CD4-positive, alpha-beta T cell (primary cell): ENCODE measurements around the gene RRAS2. TPM values are rescaled to one million over a fixed set of nuclear protein-coding genes. Genes with fewer than 3 reads are reported as not detected.

Source experiments
- ATAC-seq: fragments of 200-7000 bp; cut with Tn5 transposase; one replicate; pipeline ENCODE4 v1.10.0; 2022; ENCODE audit warnings: mild to moderate bottlenecking; ENCODE audit not compliant: poor library complexity
- CTCF ChIA-PET: fragments of 350-600 bp; sonication (Branson Sonifier 250); formaldehyde crosslinking; loops from one replicate; lab custom pipeline; 2021; ENCODE audit warnings: antibody characterized with exemption, inconsistent platforms; lab: Charles Lee
- POLR2A ChIA-PET: fragments of 350-600 bp; sonication (Branson Sonifier 250); formaldehyde crosslinking; loops from one replicate; lab custom pipeline; 2021; ENCODE audit warnings: antibody characterized with exemption, inconsistent platforms; lab: Charles Lee
- DNase-seq, 14 experiments: peaks; one replicate each; pipeline ENCODE4 v3.0.0-alpha.2; 2013 to 2020; ENCODE audit warnings: mixed read lengths in 2 of 14
- H3K27ac ChIP-seq, 2 donors: one replicate each; pipeline versions ENCODE4 v1.5.1 to v1.7.0; 2013; ENCODE audit warnings: low read length in 2 of 2, low read depth in 1 of 2, mild to moderate bottlenecking in 1 of 2
- H3K27me3 ChIP-seq, 2 experiments: 1 replicate in 1 of 2; 2 replicates in 1 of 2; pipeline versions ENCODE4 v1.6.1 to v1.7.0; 2013; ENCODE audit warnings: low read length in 2 of 2, control low read depth in 1 of 2, mild to moderate bottlenecking in 1 of 2, moderate library complexity in 1 of 2; ENCODE audit not compliant: insufficient read depth in 2 of 2, control insufficient read depth in 1 of 2
- H3K36me3 ChIP-seq: one replicate; pipeline ENCODE4 v1.6.1; 2013; ENCODE audit warnings: low read length, control low read depth; ENCODE audit not compliant: insufficient read depth
- H3K4me1 ChIP-seq: one replicate; pipeline ENCODE4 v1.6.1; 2013; ENCODE audit warnings: low read length, control low read depth; ENCODE audit not compliant: insufficient read depth
- H3K4me3 ChIP-seq: one replicate; pipeline ENCODE4 v1.5.1; 2013; ENCODE audit warnings: mild to moderate bottlenecking, low read length, moderate library complexity
- H3K9me3 ChIP-seq, 2 experiments: 1 replicate in 1 of 2; 2 replicates in 1 of 2; pipeline versions ENCODE4 v1.6.1 to v1.7.0; 2013; ENCODE audit warnings: low read length in 2 of 2, mild to moderate bottlenecking in 2 of 2, control low read depth in 1 of 2, moderate library complexity in 1 of 2; ENCODE audit not compliant: control insufficient read depth in 1 of 2, insufficient read depth in 1 of 2
- H3K27ac Mint-ChIP-seq: one replicate; pipeline ENCODE4 v1.8.0; 2020; ENCODE audit warnings: mixed read lengths
- H3K27me3 Mint-ChIP-seq: one replicate; pipeline ENCODE4 v1.8.0; 2021; ENCODE audit warnings: mixed read lengths
- H3K36me3 Mint-ChIP-seq: one replicate; pipeline ENCODE4 v1.8.0; 2021; ENCODE audit warnings: low read depth, mixed read lengths
- H3K4me1 Mint-ChIP-seq: one replicate; pipeline ENCODE4 v1.8.0; 2021; ENCODE audit warnings: low read depth, mixed read lengths
- H3K4me3 Mint-ChIP-seq: one replicate; pipeline ENCODE4 v1.8.0; 2020; ENCODE audit warnings: mild to moderate bottlenecking, mixed read lengths
- H3K9me3 Mint-ChIP-seq: one replicate; pipeline ENCODE4 v1.8.0; 2020; ENCODE audit warnings: mixed read lengths
- intact Hi-C, 2 experiments: fragments of 100-400 bp; cut with DNase I in 1 of 2; cut with micrococcal nuclease in 1 of 2; formaldehyde crosslinking; loops; one replicate each; pipeline versions ENCODE4 v1.15.1 to v1.9.0; 2023 to 2025; cut with DNase I, micrococcal nuclease
- total RNA-seq, 174 experiments: library from RNA in 2 of 174; stranded (reverse) in 2 of 174; gene quantifications; one replicate each; pipeline ENCODE4 v1.2.3 and lab custom pipeline; 2021 to 2026
- TF ChIP-seq, protein P1 (sequence below): fragments of 200-600 bp; IDR thresholded peaks from one replicate; pipeline ENCODE4 v1.8.0; 2022; ENCODE audit warnings: antibody characterized with exemption, mild to moderate bottlenecking

The RRAS2 gene
- total RNA-seq, 2 experiments from 2014 or later: 20.7 to 21.2 TPM

- Histone ChIP-seq H3K4me3 (no peak overlapping the region), H3K9me3 (no peaks in the 10 kb centered on the region), H3K36me3 (no peaks in the 10 kb centered on the region), H3K27ac (no peak overlapping the region), H3K4me1 (no peaks in the 10 kb centered on the region), H3K27me3 (no peaks in the 10 kb centered on the region)
- no peak for DNase-seq
- no peaks in the 10 kb centered on the region for H3K9me3 Mint-ChIP-seq
- no peaks in the 10 kb centered on the region for H3K36me3 Mint-ChIP-seq
- TF ChIP-seq, protein P1, sequence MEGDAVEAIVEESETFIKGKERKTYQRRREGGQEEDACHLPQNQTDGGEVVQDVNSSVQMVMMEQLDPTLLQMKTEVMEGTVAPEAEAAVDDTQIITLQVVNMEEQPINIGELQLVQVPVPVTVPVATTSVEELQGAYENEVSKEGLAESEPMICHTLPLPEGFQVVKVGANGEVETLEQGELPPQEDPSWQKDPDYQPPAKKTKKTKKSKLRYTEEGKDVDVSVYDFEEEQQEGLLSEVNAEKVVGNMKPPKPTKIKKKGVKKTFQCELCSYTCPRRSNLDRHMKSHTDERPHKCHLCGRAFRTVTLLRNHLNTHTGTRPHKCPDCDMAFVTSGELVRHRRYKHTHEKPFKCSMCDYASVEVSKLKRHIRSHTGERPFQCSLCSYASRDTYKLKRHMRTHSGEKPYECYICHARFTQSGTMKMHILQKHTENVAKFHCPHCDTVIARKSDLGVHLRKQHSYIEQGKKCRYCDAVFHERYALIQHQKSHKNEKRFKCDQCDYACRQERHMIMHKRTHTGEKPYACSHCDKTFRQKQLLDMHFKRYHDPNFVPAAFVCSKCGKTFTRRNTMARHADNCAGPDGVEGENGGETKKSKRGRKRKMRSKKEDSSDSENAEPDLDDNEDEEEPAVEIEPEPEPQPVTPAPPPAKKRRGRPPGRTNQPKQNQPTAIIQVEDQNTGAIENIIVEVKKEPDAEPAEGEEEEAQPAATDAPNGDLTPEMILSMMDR: no peak
- ATAC-seq: no peak
- POLR2A ChIA-PET: no interaction called here
- H3K4me1 Mint-ChIP-seq: no peaks in the 10 kb centered on the region
- no peaks in the 10 kb centered on the region for H3K27me3 Mint-ChIP-seq
- no peak overlapping the region for H3K4me3 Mint-ChIP-seq
- CTCF ChIA-PET: no interaction called here
- intact Hi-C loops: loop anchor here in 1 of 2 experiments (10.0 kb wide), 1 partner anchor 1276 kb away; no protein-coding TSS in a partner anchor
- H3K27ac Mint-ChIP-seq: no peak overlapping the region
These were observed 118.0 kb downstream of the RRAS2 start for GRCh38 chr11:14240951-14241350.

DNA sequence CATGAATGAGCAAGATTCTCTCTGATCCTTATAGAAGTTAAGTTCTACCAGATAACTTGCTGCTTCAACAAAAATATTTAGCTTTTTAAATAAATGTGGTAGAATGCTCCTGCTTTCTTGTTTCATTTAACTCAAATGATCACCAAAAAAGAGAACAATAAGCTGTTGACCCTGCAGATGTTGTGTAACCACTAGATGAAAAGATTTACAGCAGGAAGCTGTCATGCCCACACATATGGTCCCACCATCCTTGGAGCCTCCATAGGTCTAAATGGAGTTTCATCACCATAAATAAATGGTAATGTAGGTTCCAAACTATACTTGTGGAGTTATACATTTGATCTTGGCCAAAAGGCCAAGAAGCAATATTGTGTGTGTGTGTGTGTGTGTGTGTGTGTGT lies 118.8 kb downstream of the RRAS2 start:
- Mint-ChIP-seq H3K36me3 (no peaks in the 10 kb centered on the region), H3K9me3 (no peaks in the 10 kb centered on the region), H3K4me3 (no peak overlapping the region), H3K27me3 (no peaks in the 10 kb centered on the region), H3K27ac (no peak overlapping the region), H3K4me1 (no peaks in the 10 kb centered on the region)
- no peaks in the 10 kb centered on the region for H3K9me3 ChIP-seq
- ATAC-seq: no peak
- TF ChIP-seq, protein P1: no peak
- H3K36me3 ChIP-seq: no peaks in the 10 kb centered on the region
- ChIA-PET CTCF (no interaction called here), POLR2A (no interaction called here)
- no peaks in the 10 kb centered on the region for H3K27me3 ChIP-seq
- H3K4me3 ChIP-seq: no peak overlapping the region
- H3K4me1 ChIP-seq: no peaks in the 10 kb centered on the region
- no peak overlapping the region for H3K27ac ChIP-seq
- intact Hi-C loops: loop anchor here in 1 of 2 experiments (10.0 kb wide), 1 partner anchor 1275 kb away; no protein-coding TSS in a partner anchor
- DNase-seq: no peak

DNA sequence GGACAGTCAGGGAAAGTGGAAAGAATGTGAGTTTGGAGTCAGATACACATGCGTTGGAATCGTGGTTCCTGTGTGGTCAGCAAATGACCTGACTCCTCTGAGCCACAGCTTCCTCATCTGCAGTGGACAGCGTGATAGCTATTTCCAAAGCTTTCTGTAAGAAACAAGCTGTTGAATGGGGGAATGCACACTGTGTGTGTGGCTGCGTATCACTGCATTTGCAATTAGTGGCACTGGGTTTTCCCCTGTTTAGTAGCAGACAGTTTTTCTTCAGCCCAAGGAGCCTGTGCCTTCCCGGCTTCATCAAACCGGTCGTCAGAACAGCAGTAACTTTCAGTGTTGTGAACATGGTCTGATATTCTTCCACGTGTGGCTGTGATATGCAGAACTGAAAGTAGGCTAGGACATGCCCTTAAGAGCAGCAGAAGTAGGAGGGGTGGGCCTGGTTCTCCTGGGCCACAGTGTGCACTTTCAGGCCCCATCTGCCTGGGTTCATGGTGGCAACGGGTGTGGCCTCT lies 121.5 kb downstream of the RRAS2 start:
- no peaks in the 10 kb centered on the region for H3K9me3 ChIP-seq
- DNase-seq (peak in 3 of 14 experiments; percentile 11 to 43 (median 36)), ATAC-seq (no peak)
- Mint-ChIP-seq H3K27me3 (no peaks in the 10 kb centered on the region), H3K9me3 (no peaks in the 10 kb centered on the region), H3K27ac (no peak overlapping the region), H3K4me1 (no peaks in the 10 kb centered on the region), H3K36me3 (no peaks in the 10 kb centered on the region), H3K4me3 (no peak overlapping the region)
- H3K36me3 ChIP-seq: no peaks in the 10 kb centered on the region
- intact Hi-C loops: no loop called here
- H3K4me3 ChIP-seq: no peak overlapping the region
- no peaks in the 10 kb centered on the region for H3K27me3 ChIP-seq
- ChIA-PET CTCF (no interaction called here), POLR2A (no interaction called here)
- TF ChIP-seq, protein P1: no peak
- H3K4me1 ChIP-seq: no peaks in the 10 kb centered on the region
- H3K27ac ChIP-seq: no peak overlapping the region
